Activated T-helper 2 cell treated with anti-CD3 and anti-CD28 coated beads, Interferon-gamma antibody, Interleukin-2, Interleukin-4, amounts not matched to agents 10 μg/mL and 5 μg/mL and 100 μg/mL, durations not matched to agents 14 hours and 24 hours and 36 hours (primary cell): Measurements from ENCODE around the gene ANGPTL4. TPM values are rescaled to one million over a fixed set of nuclear protein-coding genes. Genes with fewer than 3 reads are reported as not detected.

ENCODE experiments used
- DNase-seq: peaks from one replicate; pipeline ENCODE4 v3.0.0; 2021; ENCODE audit warnings: low spot score
- H3K27ac Mint-ChIP-seq: one replicate; pipeline ENCODE4 v1.8.0; 2021; ENCODE audit warnings: mixed read lengths
- H3K27me3 Mint-ChIP-seq: one replicate; pipeline ENCODE4 v1.8.0; 2021; ENCODE audit warnings: low read depth, mixed read lengths
- H3K36me3 Mint-ChIP-seq: one replicate; pipeline ENCODE4 v1.8.0; 2021; ENCODE audit warnings: low read depth, mixed read lengths
- H3K4me1 Mint-ChIP-seq: one replicate; pipeline ENCODE4 v1.8.0; 2021; ENCODE audit warnings: low read depth, mixed read lengths
- H3K4me3 Mint-ChIP-seq: one replicate; pipeline ENCODE4 v1.8.0; 2021; ENCODE audit warnings: low read depth, mild to moderate bottlenecking, moderate library complexity, mixed read lengths
- H3K9me3 Mint-ChIP-seq: one replicate; pipeline ENCODE4 v1.8.0; 2021; ENCODE audit warnings: mixed read lengths
- intact Hi-C: fragments of 100-400 bp; cut with micrococcal nuclease; formaldehyde crosslinking; loops from one replicate; pipeline ENCODE4 v1.15.1; 2023
- total RNA-seq: library from RNA; stranded (reverse); gene quantifications from 2 replicates; pipeline ENCODE4 v1.2.3, GENCODE V29; 2022

The ANGPTL4 gene
- total RNA-seq, 1 donor from 2014 or later, result 7.1 TPM

DNA sequence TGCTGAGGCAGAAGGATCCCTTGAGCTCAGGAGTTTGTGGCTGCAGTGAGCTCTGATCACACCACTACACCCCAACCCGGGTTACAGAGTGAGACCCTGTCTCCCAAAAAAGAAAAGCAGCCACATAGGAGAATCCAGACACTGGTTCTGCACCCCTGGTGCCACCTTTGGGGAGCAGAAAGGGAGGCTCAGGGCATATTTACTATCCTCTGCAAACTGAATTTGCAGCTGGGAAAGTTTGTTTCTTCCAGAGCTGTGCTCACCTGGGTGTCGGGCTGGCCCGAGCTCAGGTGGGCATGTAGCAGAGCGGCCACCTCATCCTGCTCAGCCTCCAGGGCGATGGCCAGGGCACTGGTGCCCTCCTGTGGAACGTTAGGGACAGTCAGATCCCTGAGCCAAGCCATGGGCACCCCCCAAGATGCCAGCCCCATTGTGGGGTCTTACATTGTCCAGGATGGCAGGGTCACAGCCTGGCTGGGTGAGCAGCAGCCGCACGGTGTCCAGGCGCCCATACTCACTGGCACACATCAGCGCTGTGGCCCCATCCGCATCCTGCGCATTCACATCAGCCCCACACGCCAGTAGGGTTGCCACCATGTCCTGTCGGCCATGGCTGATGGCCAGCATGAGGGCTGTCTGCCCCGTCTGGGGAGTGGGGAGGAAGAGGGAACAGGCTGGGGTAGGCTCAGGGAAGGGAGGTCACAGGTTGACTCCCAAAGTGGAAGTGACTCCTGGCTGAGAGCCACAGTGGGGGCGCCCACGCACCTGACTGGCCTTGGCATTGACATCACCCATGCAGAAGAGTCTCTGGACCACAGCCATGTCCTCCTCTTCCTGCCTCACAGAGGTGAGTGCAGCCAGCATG is 39.5 kb upstream of the ANGPTL4 start:
- H3K4me1 Mint-ChIP-seq, result peaks cover 12% of the 10 kb centered on the region
- DNase-seq, result no peak

DNA sequence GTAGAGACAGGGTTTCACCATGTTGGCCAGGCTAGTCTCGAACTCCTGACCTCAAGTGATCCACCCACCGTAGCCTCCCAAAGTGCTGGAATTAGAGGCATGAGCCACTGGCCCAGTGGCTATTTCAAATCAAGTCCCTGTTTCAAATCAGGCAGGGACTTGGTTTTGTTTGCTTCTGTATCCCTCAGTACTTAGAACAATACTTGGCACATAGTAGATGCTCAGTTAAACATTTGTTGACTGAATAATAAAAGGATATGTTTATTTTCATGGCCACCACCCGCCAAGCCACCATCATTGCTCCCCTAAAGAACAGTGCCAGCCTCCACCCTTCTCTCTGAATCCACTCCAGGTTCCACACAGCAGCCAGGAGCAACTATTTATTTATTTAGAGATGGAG is 38.5 kb upstream of the ANGPTL4 start:
- Mint-ChIP-seq H3K4me3 (no peak overlapping the region), H3K4me1 (peaks cover 5% of the 10 kb centered on the region), H3K27ac (no peak overlapping the region), H3K9me3 (no peaks in the 10 kb centered on the region), H3K36me3 (peaks cover 35% of the 10 kb centered on the region), H3K27me3 (peaks cover 12% of the 10 kb centered on the region)
- intact Hi-C loops, result no loop called here
- no peak for DNase-seq

More for the DNA sequence above, 39.5 kb upstream of the ANGPTL4 start:
- H3K27ac Mint-ChIP-seq, result no peak overlapping the region
- H3K9me3 Mint-ChIP-seq, result no peaks in the 10 kb centered on the region
- peaks cover 8% of the 10 kb centered on the region for H3K27me3 Mint-ChIP-seq
- H3K4me3 Mint-ChIP-seq, result no peak overlapping the region
- peaks cover 38% of the 10 kb centered on the region for H3K36me3 Mint-ChIP-seq
- intact Hi-C loops, result loop anchor here (5.0 kb wide), 1 partner anchor 317 kb away; the partner anchor contains the start of gene ELAVL1

DNA sequence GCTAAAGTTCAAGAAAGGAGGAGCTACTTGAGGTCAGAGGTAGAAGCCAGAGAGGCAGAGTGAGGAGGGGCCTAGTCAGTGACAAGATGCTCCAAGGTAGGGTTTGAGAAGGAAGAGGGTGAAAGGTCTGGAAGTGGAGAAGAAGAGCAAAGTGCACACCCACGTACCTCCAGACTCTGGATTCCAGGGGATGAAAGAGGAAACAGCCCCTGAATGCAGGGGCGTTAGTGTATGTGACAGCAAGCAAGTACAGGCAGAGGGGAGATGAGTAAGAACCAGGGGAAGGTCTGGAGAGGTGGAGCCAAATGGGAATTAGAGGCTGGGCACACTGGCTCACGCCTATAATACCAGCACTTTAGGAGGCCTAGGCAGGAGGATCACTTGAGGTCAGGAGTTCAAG is 34.0 kb upstream of the ANGPTL4 start:
- H3K27me3 Mint-ChIP-seq, result peaks cover 22% of the 10 kb centered on the region
- no peak overlapping the region for H3K4me3 Mint-ChIP-seq
- no peaks in the 10 kb centered on the region for H3K4me1 Mint-ChIP-seq
- no peak overlapping the region for H3K27ac Mint-ChIP-seq
- no peaks in the 10 kb centered on the region for H3K36me3 Mint-ChIP-seq
- intact Hi-C loops, result no loop called here
- no peak for DNase-seq
- H3K9me3 Mint-ChIP-seq, result no peaks in the 10 kb centered on the region

DNA sequence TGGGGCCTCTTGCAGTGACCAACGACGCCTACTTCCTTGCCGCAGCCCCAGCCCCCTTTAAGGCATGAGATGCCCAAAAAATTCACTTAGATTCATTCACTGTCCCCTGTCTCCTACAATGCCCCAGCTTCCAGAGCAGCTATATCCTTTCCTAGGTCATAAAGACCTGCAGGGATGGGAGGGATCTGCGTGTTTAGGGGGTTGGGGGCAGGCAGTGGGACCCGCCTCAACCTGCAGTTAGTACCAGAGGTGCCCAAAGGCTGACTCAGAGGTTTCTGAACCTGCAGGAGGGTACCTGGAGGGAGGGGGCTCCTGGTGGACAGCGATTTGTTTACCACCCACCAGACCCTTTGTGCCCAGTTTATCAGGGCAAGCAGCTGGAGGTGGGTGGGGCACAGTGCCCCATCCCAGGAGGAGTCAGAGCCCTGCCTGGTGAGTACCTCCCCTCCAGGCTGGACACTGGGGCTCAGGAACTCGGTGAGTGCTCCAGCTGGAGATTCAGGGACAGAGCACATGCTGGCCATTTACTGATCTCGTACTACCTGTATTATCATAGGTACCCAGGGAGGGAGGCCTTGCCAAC is 32.6 kb upstream of the ANGPTL4 start:
- Mint-ChIP-seq H3K27me3 (peaks cover 29% of the 10 kb centered on the region), H3K4me1 (peaks cover 4% of the 10 kb centered on the region), H3K27ac (no peak overlapping the region), H3K9me3 (no peaks in the 10 kb centered on the region), H3K4me3 (no peak overlapping the region), H3K36me3 (no peaks in the 10 kb centered on the region)
- intact Hi-C loops, result no loop called here
- no peak for DNase-seq

DNA sequence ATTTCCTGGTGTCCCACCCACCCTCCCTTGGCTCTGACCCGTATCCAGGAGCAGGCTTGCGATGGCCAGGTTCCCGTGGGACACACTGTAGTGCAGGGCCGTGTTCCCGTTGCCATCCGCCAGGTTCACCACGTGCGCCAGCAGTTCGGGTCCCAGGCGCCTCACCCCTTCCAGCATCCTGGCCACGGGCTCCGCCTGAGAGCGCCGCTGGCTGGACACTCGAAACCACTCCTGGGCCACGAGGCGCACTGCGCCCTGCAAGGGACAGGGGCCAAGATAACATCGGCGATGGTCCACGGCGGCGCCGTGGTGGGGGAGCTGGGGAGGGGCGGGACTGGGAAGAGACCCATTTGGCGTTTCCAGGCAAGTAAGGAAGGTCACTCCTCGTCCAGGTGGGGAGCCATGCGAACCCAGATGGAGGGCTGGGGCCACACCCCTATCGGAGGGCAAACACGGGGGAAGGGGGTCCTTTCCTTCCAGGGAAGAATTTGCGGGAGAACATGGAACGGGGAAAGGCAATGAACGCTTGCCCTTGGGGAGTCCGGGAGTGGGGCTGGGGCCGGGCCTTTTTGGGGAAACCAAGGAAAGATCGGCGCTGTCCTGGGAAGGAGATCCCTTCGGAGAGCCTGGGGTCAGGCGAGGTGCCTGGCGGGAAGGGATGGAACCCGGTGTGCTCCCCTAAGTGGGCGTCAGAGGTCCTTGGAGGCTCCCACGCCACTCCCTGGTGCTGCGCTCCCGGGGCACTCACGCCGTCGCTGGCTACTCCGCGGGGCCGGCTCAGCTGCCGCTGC is 30.8 kb upstream of the ANGPTL4 start:
- no peak for DNase-seq
- H3K36me3 Mint-ChIP-seq, result no peaks in the 10 kb centered on the region
- intact Hi-C loops, result no loop called here
- no peaks in the 10 kb centered on the region for H3K9me3 Mint-ChIP-seq
- no peak overlapping the region for H3K4me3 Mint-ChIP-seq
- H3K27me3 Mint-ChIP-seq, result peaks cover 33% of the 10 kb centered on the region
- H3K4me1 Mint-ChIP-seq, result peaks cover 6% of the 10 kb centered on the region
- no peak overlapping the region for H3K27ac Mint-ChIP-seq

DNA sequence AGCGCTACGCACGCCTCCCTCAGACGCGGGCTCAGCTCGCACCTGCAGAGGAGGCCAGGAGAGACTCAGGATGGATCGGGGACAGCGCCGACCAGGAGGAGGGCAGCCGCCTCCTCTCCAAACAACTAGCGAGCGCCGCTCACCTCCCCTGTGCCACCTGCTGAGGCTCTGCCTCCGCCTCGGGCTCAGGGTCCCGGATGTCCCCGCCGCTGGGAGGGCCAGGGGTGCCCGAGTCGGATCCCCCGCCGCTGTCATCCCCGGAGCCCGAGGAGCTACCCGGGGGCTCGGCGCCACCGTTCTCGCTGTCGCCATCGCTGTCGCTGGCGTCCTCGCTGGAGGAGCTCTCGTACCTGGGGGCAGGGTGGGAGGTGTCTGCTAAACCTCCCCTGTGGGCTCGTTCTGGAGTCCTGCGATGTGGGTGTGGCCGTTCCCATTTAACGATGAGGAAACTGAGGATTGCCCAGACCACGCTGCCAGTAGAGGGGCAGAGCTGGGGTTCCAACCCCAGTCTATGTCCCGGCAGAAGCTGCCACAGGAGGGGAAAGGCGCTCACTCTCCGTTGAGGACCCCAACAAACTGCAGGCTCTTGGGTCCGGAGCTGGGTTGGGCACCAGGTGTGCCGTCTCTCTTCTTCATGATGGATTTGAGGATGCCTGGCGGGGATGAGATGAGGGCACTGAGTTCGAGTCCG is 30.0 kb upstream of the ANGPTL4 start:
- Mint-ChIP-seq H3K36me3 (no peaks in the 10 kb centered on the region), H3K9me3 (no peaks in the 10 kb centered on the region), H3K4me3 (peak overlapping the region; percentile 26), H3K4me1 (peaks cover 6% of the 10 kb centered on the region), H3K27me3 (peaks cover 36% of the 10 kb centered on the region), H3K27ac (no peak overlapping the region)
- no peak for DNase-seq
- intact Hi-C loops, result no loop called here

DNA sequence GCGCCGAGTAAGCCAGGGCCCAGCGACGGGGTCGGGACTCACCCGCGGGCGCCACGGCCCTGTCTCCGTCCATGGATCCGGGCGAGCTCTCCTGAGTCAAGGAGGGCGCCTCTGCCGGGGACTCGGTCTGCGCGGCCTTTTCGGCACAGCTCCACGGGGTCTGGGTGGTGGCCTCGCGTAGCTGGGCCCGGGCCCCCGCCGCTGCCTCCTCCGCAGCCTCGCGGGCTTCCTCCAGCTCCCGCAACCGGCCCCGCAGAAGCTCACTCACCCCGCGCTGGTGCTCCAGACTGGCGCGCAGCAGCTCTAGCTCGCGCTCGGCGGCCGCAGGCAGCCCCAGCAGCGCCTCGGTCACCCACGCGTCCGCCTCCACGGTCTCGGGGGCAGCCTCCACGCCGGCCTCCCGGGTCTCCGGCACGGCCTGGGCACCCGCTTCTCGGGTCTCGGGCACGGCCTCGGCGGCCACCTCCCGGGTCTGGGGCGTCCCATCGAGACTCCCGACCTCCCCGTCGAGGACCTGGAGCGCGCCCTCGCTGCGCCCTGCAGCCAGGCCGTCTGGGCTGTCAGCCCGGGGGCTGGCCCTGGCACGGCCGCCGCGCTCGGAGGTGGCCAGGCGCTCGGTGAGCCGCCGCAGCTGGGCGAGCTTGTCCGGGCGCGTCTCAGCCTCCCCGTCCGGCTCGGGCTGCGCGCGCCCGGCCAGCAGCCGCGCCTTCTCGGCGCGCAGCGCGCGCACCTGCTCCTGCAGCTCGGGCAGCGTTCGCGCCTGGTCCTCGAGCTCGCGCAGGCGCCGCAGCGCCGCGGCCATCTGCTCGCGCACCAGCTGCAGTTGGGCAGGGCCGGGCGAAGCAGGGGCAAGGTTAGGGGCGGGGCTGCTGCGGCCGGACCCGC is 29.3 kb upstream of the ANGPTL4 start:
- no peaks in the 10 kb centered on the region for H3K9me3 Mint-ChIP-seq
- H3K27me3 Mint-ChIP-seq, result peaks cover 38% of the 10 kb centered on the region
- no peak overlapping the region for H3K27ac Mint-ChIP-seq
- peaks cover 6% of the 10 kb centered on the region for H3K4me1 Mint-ChIP-seq
- intact Hi-C loops, result no loop called here
- H3K4me3 Mint-ChIP-seq, result peak overlapping the region; percentile 26
- no peaks in the 10 kb centered on the region for H3K36me3 Mint-ChIP-seq
- peak; percentile 44 for DNase-seq

DNA sequence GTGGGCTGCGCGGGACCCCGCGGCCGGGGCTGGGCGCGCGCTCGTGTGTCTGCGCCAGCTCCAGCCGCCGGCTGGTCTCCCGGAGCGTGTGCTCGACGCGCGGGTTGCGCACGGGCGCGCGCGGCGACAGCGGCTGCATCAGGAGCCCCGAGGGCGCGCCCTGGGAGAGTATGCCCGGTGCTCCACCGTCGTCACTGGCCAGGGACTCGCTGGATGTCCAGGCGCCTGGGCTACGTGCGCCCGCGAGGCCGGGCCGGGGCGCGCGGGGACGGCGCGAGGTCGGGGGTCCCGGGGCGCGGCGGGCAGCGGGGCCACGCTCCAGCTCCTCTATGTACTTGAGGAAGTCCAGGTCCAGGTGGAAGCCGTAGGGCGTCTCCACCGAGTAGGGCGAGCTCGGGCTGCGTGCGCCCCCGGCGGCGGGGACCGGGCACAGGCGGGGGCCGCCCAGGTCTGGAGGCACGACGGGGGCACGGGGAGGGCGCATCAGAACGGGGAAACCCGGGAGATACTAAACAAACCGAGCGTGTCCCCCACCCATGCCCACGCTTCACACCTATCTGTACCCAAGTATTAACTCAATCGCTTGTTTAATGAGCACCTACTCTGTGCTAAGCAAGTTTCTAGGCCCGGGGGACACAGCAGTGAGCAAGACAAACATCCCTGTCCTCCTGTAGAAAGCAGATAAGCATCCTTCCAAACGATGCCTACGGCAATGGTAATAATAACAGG is 28.4 kb upstream of the ANGPTL4 start:
- peaks cover 6% of the 10 kb centered on the region for H3K4me1 Mint-ChIP-seq
- no peak overlapping the region for H3K27ac Mint-ChIP-seq
- peak overlapping the region; percentile 39 for H3K4me3 Mint-ChIP-seq
- no peaks in the 10 kb centered on the region for H3K36me3 Mint-ChIP-seq
- no peaks in the 10 kb centered on the region for H3K9me3 Mint-ChIP-seq
- H3K27me3 Mint-ChIP-seq, result peaks cover 40% of the 10 kb centered on the region
- no peak for DNase-seq
- intact Hi-C loops, result no loop called here

DNA sequence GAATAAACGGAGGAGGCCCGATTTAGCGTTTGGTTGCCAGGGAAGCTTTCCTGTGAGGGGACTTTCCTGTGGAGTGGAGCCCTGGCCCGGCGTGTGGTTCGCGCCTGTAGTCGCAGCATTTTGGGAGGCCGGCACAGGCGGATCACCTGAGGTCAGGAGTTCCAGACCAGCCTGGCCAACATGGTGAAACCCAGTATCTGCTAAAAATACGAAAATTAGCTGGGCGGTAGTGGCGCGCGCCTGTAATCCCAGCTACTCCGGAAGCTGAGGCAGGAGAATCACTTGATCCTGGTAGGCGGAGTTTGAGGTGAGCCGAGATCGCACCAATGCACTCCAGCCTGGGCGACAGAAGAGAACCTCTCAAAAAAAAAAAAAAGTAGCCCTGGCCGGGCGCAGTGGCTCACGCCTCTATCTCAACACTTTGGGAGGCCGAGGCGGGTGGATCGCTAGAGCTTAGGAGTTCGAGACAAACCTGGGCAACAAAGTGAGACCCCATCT is 27.8 kb upstream of the ANGPTL4 start:
- no peak overlapping the region for H3K27ac Mint-ChIP-seq
- H3K27me3 Mint-ChIP-seq, result peaks cover 44% of the 10 kb centered on the region
- intact Hi-C loops, result no loop called here
- DNase-seq, result no peak
- peaks cover 6% of the 10 kb centered on the region for H3K4me1 Mint-ChIP-seq
- H3K4me3 Mint-ChIP-seq, result peak overlapping the region; percentile 39
- no peaks in the 10 kb centered on the region for H3K36me3 Mint-ChIP-seq
- H3K9me3 Mint-ChIP-seq, result no peaks in the 10 kb centered on the region

DNA sequence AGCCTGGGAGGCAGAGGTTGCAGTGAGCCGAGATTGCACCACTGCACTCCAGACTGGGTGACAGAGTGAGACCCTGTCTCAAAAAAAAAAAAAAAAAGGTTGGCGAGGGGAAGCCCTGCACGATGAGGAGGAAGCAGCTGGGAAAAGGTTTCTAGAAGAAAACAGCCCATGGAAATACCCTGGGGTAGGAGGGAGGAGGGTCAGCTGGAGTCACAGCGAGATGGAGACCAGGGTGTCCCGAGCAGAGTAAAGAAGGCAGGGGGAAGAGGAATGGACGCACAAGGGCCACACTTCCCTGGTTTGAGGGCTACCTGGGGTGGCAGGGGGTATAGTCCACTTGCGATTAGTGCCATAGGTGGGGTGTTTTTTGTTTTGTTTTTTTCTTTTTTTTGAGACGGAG is 27.3 kb upstream of the ANGPTL4 start:
- Mint-ChIP-seq H3K4me1 (peaks cover 6% of the 10 kb centered on the region), H3K27me3 (peaks cover 44% of the 10 kb centered on the region), H3K27ac (no peak overlapping the region), H3K9me3 (no peaks in the 10 kb centered on the region), H3K36me3 (no peaks in the 10 kb centered on the region), H3K4me3 (no peak overlapping the region)
- DNase-seq, result no peak
- intact Hi-C loops, result no loop called here

DNA sequence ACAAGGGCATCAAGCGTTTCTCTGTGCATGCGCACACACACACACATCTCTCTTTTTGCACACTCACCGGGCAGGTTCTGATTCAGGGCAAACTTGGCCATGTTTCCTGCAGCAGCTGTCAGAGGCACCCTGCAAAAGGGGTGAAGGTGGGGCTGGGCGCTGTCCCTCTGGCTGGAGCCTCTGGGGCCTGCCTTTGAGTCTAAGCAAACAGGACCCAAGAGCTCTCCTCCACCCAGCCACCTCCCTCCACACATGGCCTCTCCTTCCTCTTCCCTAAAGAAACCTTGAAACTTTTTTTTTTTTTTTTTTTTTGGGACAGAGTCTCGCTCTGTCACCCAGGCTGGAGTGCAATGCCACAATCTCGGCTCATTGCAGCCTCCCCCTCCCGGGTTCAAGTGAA is 26.2 kb upstream of the ANGPTL4 start:
- Mint-ChIP-seq H3K27me3 (peaks cover 43% of the 10 kb centered on the region), H3K27ac (no peak overlapping the region), H3K4me1 (peaks cover 6% of the 10 kb centered on the region), H3K36me3 (no peaks in the 10 kb centered on the region), H3K9me3 (no peaks in the 10 kb centered on the region), H3K4me3 (no peak overlapping the region)
- no peak for DNase-seq
- intact Hi-C loops, result no loop called here
